HG02938 (cell line): ENCODE measurements around the gene CHPF.

Source experiments
- ATAC-seq: cut with Tn5 transposase; IDR thresholded peaks from one replicate; pipeline ENCODE4 v1.9.1; 2021; ENCODE audit warnings: mild to moderate bottlenecking, moderate library complexity; ENCODE audit not compliant: unreplicated experiment

Gene CHPF

DNA sequence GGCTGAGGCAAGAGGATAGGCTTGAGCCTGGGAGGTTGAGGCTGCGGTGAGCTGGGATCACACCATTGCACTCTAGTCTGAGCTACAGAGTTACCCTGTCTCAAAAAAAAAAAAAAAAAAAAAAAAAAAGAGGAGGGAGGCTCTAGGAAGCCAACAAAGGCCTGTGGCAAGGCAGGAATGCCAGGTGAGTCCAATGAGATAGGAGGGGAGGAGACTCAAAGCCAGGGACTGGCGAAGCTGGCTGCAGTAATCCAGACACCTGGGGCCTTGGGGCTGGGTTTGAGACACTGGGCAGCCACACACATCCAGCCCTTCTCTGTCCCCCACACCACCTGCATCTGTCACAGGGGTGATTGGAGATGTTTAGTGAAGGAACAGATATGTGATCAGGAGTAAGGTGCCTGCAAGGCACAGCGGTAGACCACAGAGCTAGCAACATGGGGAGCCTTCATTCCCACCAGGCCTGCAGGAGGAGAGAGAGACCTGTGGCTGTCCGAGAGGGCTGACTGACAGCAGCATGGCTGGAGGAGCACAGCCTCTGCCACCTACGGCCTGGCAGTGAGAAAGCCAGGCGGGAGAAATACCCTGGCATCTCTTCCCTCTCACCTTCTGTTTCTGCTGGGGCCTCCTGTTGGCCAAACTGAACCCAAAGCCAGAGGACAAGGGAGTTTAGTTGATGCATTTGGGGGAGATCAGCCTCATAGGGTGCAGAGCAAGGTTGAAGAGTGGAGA is 9.5 kb downstream of the CHPF start:
- ATAC-seq: no peak

DNA sequence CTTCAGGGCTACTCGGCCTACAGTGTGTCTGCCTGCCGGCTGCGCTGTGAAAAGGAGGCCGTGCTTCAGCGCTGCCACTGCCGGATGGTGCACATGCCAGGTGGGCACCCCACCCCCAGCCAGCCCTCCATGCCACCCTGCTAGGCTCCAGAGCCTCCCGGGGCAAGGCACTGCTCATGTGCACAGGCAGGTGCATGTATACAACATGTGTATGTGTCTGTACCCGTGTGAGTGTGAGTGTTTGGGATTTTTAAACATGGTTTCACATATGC is 11.3 kb downstream of the CHPF start:
- no peak for ATAC-seq

DNA sequence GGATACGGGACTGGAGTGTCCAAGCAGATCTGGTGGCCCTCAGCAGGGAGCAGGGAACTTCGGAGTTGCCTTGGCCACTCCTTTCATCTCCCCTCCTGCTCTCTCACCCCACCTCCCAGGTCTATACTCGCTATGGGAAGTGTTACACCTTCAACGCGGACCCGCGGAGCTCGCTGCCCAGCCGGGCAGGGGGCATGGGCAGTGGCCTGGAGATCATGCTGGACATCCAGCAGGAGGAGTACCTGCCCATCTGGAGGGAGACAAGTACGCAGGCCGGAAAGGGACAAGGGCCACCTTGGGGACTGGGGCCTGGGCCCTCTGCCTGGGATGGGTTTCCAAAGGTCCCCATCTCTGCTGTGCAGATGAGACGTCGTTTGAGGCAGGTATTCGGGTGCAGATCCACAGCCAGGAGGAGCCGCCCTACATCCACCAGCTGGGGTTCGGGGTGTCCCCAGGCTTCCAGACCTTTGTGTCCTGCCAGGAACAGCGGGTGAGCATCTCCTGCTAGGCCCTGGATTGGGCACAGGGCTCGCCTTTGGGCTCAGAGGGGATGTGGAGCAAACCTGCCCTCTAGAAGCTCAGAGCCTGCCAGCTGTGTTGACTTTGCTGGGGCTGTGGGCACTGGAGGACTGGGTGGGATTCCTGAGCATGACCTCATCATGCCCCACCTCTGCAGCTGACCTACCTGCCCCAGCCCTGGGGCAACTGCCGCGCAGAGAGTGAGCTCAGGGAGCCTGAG is 11.8 kb downstream of the CHPF start:
- no peak for ATAC-seq

DNA sequence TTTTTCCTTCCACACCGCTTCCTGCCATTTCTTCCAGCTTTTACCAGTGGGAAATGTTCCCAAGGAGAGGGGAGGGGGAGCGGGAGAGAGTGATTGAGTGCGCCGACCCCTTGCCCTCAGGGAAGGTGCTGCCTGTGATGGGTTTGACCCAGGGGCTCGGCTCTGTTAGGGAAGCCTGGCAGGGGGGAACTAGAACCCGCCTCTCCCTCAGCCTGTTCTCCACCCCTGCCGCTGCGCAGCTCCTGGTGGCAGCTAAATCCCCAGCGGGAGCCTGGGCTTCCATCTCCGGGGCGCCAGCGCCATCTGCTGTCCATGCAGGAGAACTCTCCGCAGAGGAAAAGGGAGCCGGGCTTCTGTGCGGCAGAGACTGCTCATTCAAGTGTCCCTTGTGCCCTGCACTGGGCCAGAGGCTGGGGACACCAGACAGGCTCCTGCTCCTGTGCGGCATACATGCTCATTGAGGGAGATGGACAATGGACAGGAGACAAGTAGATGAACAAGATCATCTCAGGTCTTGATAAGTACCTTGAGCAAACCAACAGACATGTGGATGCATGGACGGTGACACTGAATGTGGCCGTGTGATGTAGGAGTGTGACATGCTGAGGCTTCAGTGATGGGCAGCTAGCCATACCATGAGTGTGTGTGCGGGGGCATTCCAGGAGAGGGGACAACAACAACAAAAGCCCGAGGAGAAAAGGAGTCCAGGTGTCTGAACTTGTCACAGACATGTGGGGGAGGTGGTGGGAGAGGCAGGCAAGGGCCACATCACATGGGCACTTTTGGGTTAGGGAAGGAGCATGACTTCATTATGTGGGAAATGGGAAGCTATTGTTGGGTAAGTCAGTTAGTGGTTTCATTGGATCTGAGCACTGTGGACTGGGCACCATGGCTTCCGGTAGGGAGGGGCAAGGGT is 13.3 kb downstream of the CHPF start:
- peak; percentile 79 for ATAC-seq

DNA sequence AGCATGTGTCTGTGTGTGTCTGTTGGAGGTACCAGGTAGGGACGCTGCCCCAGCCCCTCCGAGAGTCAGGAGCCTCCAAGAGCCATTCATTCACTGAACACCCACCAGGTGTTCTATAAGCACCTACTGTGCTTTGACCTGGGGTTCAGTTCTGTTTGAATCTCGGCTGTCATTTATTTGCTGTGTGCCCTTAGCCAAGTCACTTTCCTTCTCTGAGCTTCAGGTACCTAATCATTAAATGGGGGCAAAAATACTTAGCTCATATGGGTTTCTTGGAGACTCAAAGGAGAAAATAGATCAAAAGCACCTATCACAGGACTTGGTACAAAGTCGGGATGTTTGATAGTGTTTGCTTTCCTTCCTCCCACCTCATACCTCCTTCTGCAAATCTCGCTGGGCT is 16.1 kb downstream of the CHPF start:
- ATAC-seq: no peak

DNA sequence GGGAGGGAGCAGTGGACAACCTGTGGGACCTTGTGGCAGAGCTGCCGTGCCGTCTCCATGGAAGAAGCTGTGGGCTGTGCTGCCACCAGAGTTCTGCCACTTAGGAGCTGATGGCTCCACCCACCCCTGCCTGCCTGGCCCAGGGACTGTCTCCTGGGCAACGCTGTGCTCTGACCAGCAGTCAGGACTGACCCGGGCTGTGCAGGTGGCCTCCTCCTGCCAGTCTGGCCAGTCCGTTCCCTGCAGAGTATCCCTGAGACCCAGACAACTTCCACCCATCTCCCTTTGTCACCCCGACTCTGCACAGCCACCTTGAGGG is 16.6 kb downstream of the CHPF start:
- no peak for ATAC-seq

DNA sequence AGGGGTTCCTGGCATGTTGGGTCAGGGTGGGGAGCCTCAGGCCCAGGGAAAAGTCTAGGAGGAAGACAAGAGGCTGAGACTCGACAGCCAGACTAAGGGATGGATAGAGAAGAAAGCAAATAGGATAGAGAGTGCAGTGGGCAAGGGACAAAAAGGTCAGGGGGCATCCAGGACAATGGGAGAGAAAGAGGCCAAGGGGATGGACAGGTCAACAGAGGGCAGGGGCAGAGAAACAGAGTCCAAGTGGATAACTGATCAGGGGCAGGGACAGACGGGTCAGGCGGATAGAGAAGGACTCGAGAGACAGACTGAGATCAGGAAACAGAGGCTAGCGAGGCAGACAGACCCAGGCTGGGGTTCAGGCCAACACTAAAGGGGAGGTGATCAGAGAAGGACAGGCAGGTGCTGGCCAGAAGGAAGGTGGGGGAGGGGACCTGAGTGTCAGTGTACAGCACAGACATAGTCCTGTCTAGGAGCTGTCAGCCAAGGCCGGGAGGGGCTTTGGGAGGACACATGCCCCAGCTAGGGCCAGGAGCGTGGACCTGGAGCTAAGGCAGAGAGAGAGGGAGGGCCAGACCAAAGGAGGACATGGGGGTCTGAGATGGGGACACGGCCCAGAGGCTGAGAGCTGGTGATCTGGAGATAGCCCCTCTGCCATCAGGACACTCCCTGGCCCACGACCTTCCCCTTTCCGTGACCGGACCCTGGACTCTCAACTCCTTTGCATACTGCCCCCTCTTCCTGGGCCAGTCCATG is 17.1 kb downstream of the CHPF start:
- no peak for ATAC-seq

DNA sequence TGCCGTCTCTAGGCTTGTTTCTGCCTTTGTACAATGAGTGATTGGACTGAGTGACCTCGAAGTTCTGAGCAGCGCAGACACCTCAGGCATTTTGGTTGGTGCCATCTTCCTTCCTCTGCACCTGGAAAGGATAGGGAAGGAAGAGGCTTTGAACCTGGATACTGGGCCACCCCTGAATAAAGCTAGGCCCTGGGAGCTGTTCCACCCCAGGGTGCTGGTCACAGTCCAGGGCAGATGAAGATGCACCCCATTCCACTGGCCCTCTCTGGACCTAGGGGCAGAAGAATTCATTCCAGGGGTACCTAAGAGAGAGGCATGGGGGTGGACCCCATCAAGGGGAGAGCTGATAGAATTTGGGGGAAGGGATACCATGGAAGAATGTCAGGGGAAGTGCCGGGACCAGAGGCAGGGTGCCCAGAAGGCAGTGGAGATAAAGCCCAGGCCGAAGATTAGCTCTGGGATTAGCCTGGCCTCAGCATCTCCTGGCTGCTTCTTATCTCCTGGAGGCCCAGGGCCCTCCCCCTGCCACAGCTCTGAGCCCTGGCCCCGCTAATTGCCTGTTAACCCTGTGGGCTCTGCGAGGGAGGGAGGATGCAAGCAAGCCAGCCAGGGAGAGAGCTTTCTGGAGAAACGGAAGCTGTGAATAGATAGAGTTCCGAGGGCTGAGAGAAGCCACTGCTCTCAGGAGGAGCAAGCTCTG is 17.9 kb downstream of the CHPF start:
- ATAC-seq: no peak

DNA sequence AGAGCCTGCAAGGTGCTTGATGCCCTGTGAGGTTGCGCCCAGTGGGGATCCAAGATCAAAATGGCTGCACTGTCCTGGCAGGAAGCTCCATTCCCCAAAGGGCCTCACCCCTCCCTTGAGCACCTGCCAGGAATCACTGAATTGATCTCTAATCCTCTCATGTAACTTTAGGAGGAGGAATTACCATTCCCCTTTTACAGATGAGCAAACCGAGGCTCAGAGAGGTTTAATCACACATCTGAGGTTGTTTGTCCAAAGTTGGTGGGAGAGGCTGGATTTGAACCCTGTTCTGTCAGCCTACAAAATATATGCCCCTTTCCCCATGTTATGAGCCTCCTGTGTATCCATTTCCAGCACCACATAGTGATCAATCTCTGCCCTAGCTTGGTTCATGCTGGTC is 18.8 kb downstream of the CHPF start:
- ATAC-seq: no peak

DNA sequence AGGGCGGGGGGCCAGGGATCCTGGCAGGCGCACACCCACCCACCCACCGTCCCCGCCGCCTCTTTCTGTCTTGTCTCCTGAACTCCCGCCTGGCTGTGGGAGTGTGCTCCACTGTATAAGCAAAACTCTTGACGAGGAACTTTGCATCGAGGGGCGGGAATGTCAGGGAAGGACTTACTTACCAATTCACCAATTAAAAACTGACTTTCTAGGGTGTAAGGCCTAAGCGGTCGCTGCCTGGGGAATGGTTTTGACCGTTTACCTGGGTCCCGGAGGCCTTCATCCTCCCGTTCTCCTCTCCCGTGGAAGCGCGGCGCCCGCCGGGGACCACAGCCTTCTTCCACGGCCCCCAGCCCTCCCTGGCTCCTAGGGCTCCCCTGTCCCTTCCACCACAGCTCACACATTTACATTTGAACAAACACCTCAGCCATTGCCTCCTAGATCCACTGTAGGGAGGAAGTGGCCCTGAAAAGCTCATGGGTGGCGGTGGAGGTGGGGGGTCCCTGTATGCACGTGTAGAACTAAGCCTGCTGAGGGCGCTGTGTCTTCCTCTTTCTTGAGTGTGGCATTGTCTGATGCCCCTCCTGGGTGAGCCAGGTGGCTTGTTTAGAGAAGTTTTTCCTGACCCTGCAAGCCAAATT is 20.5 kb downstream of the CHPF start:
- ATAC-seq: no peak

DNA sequence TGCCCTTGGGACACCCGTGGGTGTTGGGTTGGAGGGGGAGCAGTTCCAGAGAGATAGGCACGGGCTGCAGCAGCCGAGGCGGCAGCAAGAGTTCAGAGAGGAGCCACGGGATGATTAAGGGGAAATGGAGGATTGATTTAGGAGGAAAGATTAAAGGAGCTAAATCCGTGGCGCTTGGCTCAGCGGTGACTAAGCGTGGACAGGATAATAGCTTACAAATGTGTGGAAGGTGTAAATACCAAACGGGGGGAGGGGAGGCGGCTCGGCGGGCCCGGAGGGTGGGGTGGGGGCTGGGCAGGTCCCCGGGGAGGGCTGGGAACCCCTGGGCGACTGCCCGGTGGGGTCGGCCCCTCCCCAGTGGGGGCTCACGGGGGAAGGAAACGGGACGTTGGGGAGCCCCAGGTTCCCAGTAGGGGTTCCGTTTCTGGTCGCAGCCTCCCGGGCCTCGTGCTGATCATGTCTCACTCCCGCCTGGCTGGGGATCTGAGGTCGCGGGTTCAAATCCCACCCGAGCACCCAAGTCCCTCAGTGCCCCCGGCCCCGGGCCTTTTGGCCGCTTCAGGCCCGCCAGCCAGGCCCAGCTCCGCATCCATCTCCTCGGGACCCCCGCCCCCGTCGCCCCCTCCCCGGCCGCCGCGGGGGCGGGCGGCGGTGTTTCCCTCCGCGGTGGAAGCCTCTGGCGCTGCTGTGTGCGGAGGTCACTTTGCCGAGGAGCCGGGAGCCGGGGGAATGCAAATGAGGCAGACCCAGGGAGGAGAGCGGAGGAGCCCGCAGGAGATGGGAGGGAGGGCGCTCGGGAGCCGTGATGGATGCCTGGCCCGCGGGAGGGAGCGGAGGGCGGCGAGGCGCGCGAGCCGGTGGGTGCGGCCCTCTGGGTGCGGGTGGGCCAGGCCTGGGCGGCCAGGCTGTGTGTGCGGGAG is 21.2 kb downstream of the CHPF start:
- ATAC-seq: no peak

DNA sequence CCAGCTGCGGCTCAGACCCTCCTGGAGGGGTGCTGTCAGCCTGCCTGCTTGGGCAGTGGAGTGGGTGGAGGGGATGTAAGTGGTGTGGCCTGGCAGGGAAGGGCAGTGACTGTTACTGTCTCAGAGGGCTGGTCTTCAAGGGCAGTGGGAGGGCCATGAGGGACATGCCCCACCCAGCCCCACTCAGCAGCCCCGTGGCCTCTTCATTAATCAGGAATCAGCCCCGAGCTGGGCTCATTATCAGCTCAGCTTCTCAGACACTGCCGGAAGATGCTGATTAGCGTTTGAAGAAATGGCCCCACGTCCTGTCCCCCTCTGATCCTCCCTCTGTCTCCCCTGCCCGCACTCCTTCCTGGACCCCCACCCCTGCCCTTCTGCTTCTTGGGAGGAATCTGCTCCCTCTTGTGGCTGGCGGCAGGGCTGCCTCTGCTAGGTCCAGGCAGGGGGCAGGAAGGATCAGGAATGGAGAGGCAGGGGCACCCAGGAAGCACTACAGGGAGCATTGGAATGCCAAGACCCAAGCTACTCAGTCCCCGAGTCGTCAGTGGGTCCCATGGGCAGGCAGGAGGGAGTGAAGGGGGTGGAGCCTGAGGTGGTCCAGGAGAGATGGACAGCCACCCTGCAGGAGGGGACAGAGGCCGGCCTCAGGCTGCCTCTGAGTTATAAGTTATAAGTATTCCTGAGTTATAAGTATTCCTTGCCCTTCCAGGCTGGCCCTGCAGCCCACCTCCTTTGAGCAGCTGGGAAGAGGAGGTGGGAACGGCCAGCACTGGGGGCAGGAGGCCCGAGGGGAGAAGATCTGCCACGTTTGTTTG is 22.3 kb downstream of the CHPF start:
- no peak for ATAC-seq

DNA sequence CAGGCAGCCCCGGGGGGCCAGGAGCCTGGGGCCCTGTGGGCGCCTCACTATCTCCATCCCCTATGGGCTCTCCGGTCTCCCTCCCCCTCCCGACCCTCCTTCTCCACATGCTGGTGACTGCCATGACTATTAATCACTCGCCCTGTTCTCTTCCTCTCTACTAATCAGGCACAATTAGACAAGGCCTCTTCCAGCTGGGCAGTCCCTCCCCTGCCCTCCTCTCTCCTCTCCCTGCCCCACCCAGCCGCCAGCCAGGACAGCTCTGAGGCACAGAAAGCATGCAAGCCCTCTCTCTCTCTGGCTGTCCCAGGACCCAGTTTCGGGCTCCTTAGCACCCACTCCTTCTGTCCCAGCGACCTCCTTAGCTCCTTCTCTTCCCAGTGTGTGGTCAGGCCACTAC is 23.5 kb downstream of the CHPF start:
- ATAC-seq: no peak

DNA sequence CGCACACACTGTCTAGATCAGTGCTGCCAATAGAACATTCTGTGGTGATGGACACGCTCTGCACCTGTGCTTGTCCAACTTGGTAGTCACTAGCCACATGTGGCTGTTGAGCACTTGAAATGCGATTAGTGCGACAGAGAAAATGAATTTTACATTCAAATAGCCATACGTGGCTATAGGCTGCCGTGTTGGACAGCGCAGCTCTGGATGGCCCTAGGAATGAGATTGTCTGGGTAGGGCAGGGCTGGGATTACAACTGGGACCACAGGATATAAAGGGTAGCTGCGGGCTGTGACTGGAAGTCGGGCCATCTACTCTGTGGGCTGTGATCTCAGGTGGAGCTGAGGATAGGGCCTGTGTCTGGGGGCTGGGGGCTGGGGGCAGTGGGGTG is 24.1 kb downstream of the CHPF start:
- ATAC-seq: no peak

DNA sequence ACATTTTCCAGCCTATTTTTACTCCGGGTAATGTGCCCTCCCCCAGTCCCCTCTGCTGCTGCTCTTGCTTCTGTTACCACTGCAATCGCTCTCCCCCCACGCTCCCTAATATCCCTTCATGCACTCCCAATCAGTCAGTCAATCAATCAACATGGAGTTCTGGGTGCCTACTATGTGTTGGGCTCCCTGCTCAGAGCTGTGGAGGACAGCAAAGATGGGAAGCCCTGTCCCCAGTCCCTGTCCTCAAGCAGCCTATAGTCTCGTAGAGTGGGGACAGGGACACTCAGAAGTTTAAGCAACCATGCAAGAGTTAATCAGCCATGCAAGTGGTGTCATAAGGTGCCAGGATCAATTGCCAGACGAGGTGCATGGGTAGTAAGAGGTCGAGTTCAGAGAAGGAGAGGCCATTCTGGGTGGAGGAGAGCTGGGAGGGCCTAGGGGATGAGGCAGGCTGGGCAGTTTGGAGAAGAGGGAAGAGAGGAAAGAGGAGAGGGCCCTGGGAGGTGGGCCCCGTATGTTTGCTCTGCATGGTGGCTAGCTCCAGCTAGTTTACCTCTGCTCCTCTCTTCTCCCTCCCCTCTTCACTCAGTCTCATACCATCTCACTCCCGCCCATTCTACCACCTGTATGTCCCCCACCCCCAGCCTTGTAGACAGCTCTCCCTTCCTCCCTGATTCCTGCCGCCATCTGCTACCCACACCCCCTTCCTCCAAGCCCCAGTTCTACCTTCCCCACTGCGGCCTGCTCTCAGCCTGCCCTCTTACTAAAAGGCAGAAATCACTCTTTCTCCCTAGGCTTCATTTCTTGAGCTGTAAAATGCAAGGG is 25.4 kb downstream of the CHPF start:
- no peak for ATAC-seq

DNA sequence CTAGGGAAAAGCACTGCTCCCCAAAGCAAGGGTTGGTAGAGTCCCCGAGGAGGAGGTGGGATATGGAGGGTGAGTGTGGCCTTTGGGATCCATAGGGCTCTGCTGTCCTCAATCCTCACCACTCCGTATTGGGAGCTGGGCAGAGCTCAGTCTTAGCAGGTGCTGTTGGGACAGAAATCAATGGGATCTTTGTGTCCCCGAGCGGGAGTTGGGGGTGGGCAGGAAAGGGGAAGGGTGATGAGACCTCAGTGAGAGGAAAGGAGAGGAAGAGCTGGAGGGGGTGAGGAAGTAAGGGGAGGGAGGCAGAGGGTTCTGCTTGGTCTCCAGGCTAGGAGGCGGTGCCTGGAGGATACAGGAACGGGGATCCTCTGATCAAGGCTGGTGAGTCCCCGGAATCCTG is 26.7 kb downstream of the CHPF start:
- ATAC-seq: no peak

DNA sequence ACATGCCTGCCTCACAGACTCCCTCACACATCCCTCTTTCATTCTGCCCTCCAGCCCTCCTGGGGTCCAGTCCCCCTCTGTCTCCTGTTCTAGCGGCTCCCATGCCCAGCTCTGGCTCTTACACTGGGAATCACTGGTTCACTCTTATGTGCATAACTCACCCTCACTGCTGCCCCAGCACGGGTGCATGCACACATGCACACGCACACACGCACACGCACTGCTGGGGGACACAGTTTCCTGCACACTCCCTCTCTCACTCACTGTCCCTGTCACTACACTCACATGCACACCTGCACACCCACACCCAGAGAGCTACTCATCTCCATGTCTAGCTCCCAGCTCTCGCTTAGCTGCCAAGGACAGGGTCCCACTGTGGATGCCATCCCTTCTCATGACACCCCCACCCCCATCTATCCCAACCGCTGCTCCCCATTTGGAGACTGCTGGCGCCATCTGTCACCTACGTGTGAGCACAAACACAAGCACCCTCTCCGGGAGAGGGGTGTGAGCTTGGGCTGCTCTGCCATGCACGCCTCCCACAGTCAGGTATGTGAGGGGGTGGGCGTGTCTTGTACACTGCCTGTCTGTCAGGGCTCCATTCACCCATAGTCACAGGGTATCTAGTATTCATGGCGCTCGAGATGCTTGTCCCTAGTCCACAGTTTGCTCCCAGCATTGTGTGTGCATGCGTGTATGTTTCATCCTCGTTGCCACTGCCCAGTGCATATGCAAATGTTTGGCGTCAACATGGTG is 27.6 kb downstream of the CHPF start:
- no peak for ATAC-seq
